BJ (cell line): Measurements from ENCODE around the gene DAGLB. TPM values are rescaled to one million over a fixed set of nuclear protein-coding genes. Genes with fewer than 3 reads are reported as not detected.
"Not testable (repeated sequence)": the region's sequence is repeated elsewhere in the genome, so short reads cannot be mapped to it uniquely, and the experiment has no call there.

Experiments
- CTCF ChIA-PET: fragments of 350-600 bp; formaldehyde crosslinking; extraction: SDS; loops from one replicate; lab custom pipeline; 2021; ENCODE audit warnings: antibody characterized with exemption, inconsistent platforms; lab: Yijun Ruan, JAX
- POLR2A ChIA-PET: fragments of 300-600 bp; sonication (Branson Sonifier 250); formaldehyde crosslinking; extraction: SDS; loops from one replicate; lab custom pipeline; 2021; ENCODE audit warnings: antibody characterized with exemption; lab: Charles Lee
- DNase-seq: peaks from one replicate; pipeline ENCODE4 v3.0.0-alpha.2; 2011; ENCODE audit warnings: low read depth
- H3K27me3 ChIP-seq: 2 replicates; pipeline ENCODE4 v1.6.0; 2011; ENCODE audit warnings: low read length; ENCODE audit not compliant: control insufficient read depth, insufficient read depth
- H3K36me3 ChIP-seq: 2 replicates; pipeline ENCODE4 v1.5.1; 2011; ENCODE audit warnings: low read length; ENCODE audit not compliant: control insufficient read depth, insufficient read depth
- H3K4me3 ChIP-seq: 2 replicates; pipeline ENCODE4 v1.5.1; 2011; ENCODE audit warnings: low read depth, mild to moderate bottlenecking, control low read depth, low read length
- CTCF ChIP-seq: IDR thresholded peaks from 2 replicates; pipeline ENCODE4 v1.5.1; 2011; ENCODE audit warnings: low read depth, mild to moderate bottlenecking, control low read depth, inconsistent platforms, low read length, moderate library complexity; ENCODE audit not compliant: insufficient read depth
- polyA plus RNA-seq: library from polyadenylated mRNA; depleted of rRNA; stranded (reverse); fragments of >200 nt; gene quantifications from 2 replicates; pipeline ENCODE4 v1.2.3, GENCODE V29; 2011

Gene DAGLB
- polyA plus RNA-seq, 1 experiment: 40.5 TPM

GRCh38 chr7:6451224-6451705 is 3.5 kb upstream of the DAGLB start:
- Histone ChIP-seq H3K4me3 (no peak overlapping the region), H3K27me3 (no peaks in the 10 kb centered on the region), H3K36me3 (no peaks in the 10 kb centered on the region)
- ChIA-PET POLR2A (no interaction called here), CTCF (no interaction called here)
- no peak for DNase-seq
- no peak for TF ChIP-seq CTCF

- H3K36me3 ChIP-seq, H3K4me3 ChIP-seq, CTCF ChIA-PET, POLR2A ChIA-PET, H3K27me3 ChIP-seq, DNase-seq: not testable (repeated sequence)
These were observed 2.8 kb upstream of the DAGLB start for GRCh38 chr7:6450591-6450990.

- H3K4me3 ChIP-seq, CTCF ChIA-PET, POLR2A ChIA-PET, H3K27me3 ChIP-seq, DNase-seq, H3K36me3 ChIP-seq: not testable (repeated sequence)
These were observed 2.1 kb upstream of the DAGLB start for GRCh38 chr7:6449884-6450283.

GRCh38 chr7:6448943-6449543 is 1.3 kb upstream of the DAGLB start:
- ChIA-PET POLR2A (no interaction called here), CTCF (interaction anchor here (1.8 kb wide), 1 partner anchor 14 kb away, joined by 4 read pairs; no protein-coding TSS in a partner anchor)
- TF ChIP-seq CTCF: no peak
- H3K36me3 ChIP-seq: peaks cover 6% of the 10 kb centered on the region
- no peak for DNase-seq
- H3K27me3 ChIP-seq: no peaks in the 10 kb centered on the region
- H3K4me3 ChIP-seq: no peak overlapping the region

- Histone ChIP-seq H3K4me3 (peak overlapping the region; percentile 100), H3K27me3 (no peaks in the 10 kb centered on the region), H3K36me3 (peaks cover 7% of the 10 kb centered on the region)
- peak; percentile 39 for DNase-seq
- ChIA-PET CTCF (interaction anchor here (1.8 kb wide), 1 partner anchor 16 kb away, joined by 4 read pairs; no protein-coding TSS in a partner anchor), POLR2A (no interaction called here)
- TF ChIP-seq CTCF: no peak
These were observed 745 bp downstream of the DAGLB start for GRCh38 chr7:6446838-6447580.

GRCh38 chr7:6444516-6445269 is 3.1 kb downstream of the DAGLB start:
- no peak for TF ChIP-seq CTCF
- POLR2A ChIA-PET: no interaction called here
- no peak overlapping the region for H3K4me3 ChIP-seq
- peaks cover 12% of the 10 kb centered on the region for H3K36me3 ChIP-seq
- no peaks in the 10 kb centered on the region for H3K27me3 ChIP-seq
- DNase-seq: no peak
- CTCF ChIA-PET: interaction anchor here (0.5 kb wide), 1 partner anchor 613 kb away, joined by 3 read pairs; no protein-coding TSS in a partner anchor
